Esophagus squamous epithelium (tissue), 4 donors: ENCODE results near the gene HS6ST1.

ENCODE experiments used
- POLR2A ChIP-seq, 4 donors: fragments of 450-650 bp; IDR thresholded peaks; one replicate each; pipeline ENCODE4 v1.6.1; 2017; ENCODE audit warnings: antibody characterized with exemption in 4 of 4, mild to moderate bottlenecking in 4 of 4, moderate library complexity in 3 of 4
- TF ChIP-seq, protein P1 (sequence below), 6 experiments: fragments of 450-650 bp in 4 of 6; fragments of 200-600 bp in 2 of 6; sonication (generic) in 2 of 6; IDR thresholded peaks; one replicate each; pipeline ENCODE4 v1.5.1; 2016 to 2019; ENCODE audit warnings: antibody characterized with exemption in 6 of 6, mild to moderate bottlenecking in 4 of 6, moderate library complexity in 4 of 6

DNA sequence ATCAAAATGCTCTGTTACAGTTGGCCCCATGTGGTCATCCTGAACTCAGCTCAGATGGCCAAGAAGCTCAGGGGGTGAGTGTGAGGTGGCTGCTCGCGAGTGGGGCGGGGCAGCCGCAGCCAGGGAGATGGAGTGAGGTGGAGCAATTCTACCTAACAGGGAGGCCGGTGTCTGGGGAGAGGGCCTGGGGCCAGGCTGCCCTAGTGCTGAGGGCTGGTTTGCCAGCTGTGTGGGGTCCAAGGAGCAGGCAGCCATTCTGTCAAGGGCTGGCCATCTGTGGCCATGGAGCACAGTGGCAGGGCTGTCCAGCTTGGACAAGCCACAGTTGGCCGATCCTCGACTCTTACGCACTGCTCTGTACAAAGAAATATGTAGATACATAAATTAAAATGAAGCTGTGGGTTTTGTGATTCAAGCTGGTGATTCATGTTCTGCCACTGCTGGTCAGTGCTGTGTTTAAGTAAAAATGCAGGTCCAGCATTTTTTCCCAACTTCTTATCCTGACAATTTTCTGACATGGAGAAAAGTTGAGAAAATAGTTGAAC, 82.1 kb downstream of the HS6ST1 start:
- TF ChIP-seq, protein P1, sequence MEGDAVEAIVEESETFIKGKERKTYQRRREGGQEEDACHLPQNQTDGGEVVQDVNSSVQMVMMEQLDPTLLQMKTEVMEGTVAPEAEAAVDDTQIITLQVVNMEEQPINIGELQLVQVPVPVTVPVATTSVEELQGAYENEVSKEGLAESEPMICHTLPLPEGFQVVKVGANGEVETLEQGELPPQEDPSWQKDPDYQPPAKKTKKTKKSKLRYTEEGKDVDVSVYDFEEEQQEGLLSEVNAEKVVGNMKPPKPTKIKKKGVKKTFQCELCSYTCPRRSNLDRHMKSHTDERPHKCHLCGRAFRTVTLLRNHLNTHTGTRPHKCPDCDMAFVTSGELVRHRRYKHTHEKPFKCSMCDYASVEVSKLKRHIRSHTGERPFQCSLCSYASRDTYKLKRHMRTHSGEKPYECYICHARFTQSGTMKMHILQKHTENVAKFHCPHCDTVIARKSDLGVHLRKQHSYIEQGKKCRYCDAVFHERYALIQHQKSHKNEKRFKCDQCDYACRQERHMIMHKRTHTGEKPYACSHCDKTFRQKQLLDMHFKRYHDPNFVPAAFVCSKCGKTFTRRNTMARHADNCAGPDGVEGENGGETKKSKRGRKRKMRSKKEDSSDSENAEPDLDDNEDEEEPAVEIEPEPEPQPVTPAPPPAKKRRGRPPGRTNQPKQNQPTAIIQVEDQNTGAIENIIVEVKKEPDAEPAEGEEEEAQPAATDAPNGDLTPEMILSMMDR (IDR thresholded peaks at IDR 0.05): no peak
- no peak for TF ChIP-seq POLR2A (IDR thresholded peaks at IDR 0.05)
